NCI-H446 (cell line): ENCODE data around the gene CSF2.

ENCODE experiments used
- DNase-seq, 2 experiments: peaks; one replicate each; lab custom pipeline; 2025; lab: John Stamatoyannopoulos, UW

CSF2 gene

DNA sequence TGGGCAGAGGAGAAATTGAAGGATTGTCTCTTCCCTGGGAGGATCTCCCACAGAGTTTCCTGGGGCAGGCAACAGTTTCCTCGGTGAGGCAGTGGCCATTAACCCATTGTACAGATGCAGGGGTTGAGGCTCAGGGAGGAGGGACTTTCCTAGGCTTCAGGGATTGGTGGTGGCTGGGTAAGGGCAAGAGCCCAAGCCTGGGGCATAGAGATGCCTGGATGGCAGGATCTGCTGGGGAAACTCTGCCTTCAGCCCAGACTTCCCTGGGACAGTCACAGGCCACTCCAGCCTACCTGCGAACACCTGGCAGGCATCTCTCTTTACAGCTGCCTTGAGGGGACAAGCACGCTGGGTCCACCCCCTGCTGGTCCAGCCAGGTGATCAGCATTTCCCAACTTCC lies 3.6 kb upstream of the CSF2 start:
- DNase-seq = no peak

DNA sequence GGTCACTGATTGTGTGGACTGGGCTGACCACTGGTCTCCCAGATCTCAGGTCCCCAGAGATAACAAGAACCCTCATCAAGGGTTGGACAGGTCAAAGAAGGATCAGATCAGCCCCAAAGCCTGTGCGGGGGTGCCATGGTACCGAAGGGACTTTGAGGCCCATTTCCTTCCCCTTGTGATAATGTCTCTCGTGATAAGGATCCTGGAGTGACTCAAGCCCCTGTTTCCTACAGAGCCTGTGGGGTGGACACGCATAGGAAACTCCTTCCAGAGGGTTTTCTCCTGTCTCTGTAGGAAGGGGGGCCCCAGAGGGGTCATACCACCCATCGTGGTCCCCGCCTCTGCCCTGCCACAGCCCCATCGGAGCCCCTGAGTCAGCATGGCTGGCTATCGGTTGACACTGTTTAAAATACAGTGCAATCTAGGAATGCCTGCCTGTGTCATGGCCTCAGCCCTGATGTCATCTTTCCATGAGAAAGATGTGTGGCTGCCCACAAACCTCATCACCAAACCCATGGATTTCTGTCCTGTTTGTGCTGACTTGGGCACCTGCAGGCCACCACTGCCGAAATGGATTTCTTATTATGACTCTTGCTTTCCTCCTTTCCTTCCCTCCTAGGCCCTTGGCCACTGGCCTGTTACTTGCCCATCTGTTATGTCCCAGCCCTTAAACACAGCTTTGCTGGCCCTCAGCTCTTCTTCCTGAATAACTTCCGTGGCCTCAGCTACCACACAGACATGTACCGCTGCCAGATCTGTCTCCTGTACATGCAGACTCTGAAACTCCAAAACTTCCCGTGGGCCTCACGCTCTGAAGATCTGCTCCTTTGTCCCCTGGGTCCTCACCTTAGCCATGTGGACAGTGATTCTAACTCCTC lies 2.9 kb upstream of the CSF2 start:
- no peak for DNase-seq

DNA sequence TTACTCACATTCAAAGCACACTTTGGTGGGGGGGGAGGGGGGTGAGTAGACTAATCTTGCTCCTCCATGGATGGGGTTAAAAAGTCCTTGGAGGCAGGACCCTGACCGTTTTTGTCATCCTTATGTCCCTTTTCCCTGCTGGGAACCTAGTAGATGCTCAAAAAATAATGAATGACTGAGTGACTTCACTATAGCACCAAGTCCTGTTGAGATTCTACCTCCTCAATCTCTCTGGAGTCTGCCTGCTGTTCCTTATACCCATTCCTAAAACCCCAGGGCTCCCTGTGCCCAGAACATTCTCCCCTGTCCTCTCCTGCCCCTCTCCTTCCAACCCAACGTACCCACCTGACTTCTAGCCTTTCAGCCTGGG lies 2.3 kb upstream of the CSF2 start:
- no peak for DNase-seq

DNA sequence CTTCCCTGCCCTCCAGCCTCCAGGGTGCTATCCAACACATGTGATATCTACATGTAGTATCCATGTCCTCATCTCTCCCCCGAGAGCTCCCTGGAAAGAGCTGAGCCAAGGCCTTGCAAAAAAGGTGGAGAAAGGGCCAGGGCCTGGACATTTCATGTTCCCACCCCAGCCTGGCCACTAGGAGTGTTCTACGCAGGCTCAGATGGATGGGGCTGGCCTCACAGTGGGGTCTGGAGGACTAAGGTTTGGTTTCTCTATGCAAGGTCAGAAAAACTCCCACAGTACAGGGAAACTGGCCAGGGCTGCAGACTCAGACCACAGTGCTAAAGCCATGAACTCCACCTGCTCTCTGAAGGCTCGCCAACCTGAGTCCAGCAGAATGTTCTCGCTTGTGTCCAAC lies 1.5 kb upstream of the CSF2 start:
- DNase-seq = no peak

DNA sequence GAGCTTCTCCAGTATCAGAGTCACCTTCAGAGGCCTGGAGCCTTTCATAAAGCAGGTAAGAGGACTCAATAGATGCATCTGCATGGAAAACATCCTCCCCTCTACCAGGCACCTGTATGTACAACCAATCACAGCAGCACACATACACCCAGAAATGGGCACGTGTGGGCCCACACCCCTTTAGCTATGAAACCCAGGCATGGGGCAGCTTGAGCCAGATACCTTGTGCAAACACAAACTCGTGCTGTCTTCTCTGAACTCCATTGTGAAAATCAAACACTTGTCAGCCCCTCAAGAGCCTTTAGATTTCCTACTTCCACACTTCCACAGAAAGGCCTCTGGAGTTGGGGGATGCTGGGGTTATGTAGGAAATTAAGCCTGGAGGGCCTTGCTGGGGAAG lies 1.1 kb upstream of the CSF2 start:
- no peak for DNase-seq

DNA sequence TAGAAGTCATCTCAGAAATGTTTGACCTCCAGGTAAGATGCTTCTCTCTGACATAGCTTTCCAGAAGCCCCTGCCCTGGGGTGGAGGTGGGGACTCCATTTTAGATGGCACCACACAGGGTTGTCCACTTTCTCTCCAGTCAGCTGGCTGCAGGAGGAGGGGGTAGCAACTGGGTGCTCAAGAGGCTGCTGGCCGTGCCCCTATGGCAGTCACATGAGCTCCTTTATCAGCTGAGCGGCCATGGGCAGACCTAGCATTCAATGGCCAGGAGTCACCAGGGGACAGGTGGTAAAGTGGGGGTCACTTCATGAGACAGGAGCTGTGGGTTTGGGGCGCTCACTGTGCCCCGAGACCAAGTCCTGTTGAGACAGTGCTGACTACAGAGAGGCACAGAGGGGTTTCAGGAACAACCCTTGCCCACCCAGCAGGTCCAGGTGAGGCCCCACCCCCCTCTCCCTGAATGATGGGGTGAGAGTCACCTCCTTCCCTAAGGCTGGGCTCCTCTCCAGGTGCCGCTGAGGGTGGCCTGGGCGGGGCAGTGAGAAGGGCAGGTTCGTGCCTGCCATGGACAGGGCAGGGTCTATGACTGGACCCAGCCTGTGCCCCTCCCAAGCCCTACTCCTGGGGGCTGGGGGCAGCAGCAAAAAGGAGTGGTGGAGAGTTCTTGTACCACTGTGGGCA lies 642 bp downstream of the CSF2 start:
- DNase-seq = no peak

DNA sequence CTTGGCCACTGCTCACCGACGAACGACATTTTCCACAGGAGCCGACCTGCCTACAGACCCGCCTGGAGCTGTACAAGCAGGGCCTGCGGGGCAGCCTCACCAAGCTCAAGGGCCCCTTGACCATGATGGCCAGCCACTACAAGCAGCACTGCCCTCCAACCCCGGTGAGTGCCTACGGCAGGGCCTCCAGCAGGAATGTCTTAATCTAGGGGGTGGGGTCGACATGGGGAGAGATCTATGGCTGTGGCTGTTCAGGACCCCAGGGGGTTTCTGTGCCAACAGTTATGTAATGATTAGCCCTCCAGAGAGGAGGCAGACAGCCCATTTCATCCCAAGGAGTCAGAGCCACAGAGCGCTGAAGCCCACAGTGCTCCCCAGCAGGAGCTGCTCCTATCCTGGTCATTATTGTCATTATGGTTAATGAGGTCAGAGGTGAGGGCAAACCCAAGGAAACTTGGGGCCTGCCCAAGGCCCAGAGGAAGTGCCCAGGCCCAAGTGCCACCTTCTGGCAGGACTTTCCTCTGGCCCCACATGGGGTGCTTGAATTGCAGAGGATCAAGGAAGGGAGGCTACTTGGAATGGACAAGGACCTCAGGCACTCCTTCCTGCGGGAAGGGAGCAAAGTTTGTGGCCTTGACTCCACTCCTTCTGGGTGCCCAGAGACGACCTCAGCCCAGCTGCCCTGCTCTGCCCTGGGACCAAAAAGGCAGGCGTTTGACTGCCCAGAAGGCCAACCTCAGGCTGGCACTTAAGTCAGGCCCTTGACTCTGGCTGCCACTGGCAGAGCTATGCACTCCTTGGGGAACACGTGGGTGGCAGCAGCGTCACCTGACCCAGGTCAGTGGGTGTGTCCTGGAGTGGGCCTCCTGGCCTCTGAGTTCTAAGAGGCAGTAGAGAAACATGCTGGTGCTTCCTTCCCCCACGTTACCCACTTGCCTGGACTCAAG lies 1.5 kb downstream of the CSF2 start:
- DNase-seq = no peak

DNA sequence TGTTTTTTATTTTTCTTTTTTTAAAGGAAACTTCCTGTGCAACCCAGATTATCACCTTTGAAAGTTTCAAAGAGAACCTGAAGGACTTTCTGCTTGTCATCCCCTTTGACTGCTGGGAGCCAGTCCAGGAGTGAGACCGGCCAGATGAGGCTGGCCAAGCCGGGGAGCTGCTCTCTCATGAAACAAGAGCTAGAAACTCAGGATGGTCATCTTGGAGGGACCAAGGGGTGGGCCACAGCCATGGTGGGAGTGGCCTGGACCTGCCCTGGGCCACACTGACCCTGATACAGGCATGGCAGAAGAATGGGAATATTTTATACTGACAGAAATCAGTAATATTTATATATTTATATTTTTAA lies 2.1 kb downstream of the CSF2 start:
- DNase-seq = no peak

DNA sequence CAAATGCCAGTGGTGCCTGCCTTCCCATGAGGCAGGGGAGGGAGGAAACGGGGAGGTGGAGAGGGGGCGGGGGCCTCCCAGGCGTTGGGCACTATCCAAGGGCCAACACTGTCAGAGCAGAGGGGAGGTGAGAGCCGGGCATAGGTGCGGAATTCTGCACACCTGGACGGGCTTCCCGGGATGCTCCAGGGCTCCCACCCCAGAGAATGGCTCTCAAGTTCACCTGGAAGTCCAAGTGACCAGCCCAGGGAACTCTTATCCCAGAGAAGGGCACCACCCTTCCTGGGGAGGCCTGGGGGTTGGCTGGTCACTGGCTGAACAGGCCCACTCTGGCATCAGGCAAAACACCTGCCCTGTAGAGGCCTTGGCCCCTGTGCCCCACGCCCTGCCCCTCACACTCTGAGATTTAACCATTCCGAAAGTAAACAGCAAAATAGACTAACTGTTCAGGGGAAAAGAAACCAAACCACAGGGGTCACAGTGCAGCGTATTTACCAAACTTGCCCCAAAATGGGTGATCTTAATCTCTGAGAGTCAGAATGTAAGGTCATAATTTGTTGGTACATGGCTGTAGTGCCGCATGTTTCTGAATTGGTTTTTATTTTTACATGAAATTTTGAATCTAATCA lies 2.7 kb downstream of the CSF2 start:
- no peak for DNase-seq

DNA sequence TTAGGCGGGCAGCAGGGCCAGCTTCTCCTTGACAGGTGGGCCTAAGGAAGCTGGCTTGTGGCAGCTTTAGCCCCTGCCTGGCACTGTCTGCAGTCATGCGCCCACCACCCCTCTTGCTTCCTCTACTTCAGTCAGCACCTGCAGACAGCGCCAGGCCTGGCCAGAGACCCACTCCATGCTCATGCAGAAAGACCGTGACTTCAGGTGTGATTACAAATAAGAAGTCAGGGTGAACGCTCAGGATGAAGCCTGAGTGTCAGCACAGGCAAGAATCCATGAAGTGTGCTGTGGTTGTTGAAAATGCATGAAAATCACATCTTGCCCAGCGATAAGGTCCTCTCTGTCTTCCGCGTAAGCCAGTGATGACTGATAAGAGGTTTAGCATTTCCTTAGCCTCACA lies 3.4 kb downstream of the CSF2 start:
- DNase-seq = no peak

DNA sequence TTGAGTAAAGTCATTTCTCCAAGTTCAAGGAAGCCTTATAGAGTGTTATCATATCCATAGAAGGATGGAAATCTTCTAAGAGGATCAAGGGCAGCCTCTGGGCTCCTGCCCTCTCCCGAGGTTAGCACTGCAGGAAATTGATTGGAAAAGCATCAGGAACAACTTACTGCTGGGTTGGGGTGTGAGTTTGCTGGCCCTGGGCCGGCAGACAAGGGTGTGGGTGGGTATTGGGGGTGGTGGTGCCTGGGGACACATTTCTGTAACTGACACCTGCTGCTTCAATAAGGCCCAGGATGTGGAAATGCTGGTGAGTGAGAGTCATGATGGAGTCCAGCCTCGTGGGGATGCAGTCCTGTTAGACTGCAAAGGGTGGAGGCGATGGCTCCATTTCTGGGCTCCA lies 5.5 kb downstream of the CSF2 start:
- DNase-seq = no peak

DNA sequence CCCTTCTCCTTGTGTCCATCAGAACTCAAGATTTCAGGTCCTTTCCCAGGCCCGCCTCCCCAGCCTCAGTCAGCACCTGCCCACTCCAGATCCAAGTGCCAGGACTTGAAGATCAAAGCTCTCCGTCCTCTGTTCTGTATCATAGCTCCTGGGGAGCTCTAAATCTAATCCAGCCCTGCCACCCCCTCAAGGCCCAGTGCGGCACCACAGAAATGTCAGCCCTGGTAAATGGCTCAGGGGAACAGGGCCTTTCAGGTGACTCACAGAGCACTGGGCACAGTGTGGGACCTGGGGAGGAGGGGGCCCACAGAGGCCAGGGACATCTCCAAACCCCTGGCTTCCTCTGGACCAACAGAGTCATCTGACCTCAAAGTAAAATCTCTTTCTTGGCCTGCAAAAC lies 6.0 kb downstream of the CSF2 start:
- no peak for DNase-seq

DNA sequence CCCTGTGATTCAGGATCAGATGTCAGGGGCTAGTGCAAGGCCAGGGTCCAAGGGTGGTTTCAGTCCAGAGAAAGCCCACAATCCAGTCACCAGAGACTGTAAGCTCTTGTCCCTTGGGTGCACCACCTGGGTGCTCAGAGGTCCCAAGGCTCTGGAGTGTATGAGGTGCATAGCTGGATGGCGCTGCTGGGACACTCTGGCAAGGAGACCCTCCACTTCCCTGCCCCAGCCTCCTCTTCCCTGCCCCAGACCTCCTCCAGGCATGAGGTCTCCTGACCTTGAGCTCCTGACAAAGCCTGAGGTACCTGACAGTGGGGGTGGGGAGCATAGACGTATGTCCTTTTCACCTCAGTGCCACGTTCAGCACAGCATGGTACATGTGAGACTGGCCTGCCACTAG lies 7.0 kb downstream of the CSF2 start:
- no peak for DNase-seq

DNA sequence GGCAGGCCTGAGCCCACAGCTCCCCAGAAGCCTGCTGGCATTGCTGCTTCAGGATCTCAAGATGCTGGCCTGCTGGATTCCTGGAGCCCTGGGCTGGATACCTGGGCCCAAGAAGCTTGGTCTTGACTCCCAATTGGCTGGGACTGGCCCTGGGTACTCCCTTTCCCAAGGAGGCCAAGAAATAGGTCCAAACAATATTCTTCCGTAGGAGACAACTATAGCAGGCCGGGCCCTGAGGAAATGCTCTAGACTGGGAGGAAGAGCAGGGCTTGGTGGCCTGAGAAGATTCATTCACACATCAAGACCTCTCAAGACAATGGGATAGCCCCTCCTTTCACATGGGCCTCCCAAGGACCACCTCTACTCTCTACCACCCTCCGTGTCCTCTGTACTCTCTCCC lies 7.9 kb downstream of the CSF2 start:
- no peak for DNase-seq

DNA sequence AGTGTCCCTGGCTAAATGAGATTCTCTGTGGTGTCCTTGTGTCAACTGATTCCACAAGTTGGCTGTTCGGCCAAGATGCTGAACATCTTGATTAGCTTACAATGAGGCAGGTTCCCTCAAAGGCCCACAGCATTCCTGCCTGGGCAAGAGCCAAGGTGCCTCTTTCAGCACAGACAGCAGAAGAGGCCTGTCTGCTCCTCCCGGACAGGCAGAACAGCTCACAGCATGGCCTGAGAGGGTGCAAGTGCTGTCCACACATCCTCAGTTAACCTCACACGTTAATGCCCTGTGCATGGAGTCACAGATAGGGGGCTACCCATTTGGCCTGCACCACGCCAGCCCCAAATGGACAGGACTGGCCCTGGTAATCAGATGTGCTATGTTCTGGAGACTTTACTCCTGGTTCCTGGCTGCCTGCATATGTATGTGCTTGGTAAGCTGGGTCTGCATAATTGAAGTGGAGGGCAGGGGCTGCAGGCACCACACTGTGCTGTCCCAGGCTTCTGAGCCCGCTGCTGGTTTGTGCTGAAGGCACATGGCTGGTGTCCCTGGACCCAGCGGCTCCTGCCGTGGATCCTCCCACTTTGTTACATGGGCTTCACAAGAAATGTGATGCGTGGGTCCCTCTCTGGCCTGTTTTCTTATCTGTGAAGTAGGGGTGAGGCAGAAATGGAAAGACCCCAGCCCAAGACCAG lies 8.9 kb downstream of the CSF2 start:
- no peak for DNase-seq

DNA sequence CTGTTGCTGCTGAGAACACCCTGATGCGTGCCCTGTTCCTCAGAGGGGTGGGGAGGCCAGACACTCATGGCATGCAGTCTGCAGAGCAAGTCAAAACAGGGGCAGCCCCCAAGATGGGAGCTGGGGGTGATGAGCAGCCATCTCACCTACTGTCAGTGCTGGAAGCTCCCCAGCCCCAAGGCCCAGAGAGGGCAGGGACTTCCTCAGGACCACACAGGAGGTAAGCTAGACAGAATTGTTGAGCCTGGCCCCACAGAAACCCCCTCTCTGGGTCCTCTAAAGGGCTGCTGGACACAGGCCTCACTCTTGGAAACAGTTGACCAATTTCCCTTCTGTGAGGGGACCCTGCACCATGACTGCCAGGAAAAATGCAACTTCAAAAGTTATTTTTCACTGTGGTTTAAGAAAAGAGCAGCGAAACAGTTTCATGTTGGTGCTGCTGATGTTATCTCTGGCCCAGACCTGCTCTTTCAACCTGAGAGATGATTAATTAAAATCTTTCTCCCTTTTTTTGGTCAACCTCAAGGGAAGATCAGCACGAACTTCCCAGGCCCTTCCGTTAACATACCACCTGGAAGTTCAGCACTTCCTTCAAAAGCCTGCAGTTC lies 9.6 kb downstream of the CSF2 start:
- no peak for DNase-seq

DNA sequence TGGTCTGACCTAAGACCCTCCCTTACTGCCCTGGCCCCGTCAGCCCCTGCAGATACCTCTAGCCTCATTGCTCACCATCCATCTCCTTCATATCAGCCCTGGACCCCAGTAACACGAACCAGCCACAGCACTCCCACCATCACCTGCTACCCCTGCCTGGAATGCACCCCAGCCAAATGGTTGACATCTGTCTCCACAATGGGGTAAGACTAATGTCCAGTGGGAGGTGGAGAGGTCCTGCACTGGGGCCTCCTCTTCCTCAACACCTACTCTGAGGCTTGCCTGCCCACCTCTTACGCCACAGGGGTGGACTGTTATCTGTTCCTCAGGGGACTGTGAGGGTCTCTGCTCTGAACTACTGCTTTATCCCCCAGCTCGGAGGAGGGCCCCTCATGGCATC lies 12.1 kb downstream of the CSF2 start:
- no peak for DNase-seq

DNA sequence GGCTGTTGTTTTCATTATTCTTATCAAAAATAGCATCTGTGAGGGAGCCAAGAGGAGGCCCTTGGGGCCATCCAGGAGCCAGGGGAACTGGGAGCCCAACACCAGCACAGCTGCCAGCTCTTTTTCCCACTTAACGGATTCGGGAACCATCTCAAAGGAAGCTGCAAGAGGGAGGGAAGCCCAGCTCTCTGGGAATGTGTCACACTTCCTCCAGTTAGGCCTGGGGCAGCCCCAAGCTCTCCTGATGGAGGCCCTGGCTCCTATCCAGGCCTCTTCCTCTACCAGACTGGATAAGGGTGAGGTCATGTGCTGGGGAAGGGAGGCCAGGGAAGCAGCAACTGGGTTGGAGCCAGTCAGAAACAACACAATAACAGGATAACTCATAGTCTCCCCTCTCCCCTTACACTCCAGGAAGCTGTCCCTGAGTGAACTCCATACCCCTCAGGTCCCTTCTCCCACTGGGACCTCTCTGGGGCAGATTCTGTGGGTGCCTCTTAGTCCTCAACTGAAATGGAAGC lies 12.7 kb downstream of the CSF2 start:
- peak; percentile 93 to 97 for DNase-seq

DNA sequence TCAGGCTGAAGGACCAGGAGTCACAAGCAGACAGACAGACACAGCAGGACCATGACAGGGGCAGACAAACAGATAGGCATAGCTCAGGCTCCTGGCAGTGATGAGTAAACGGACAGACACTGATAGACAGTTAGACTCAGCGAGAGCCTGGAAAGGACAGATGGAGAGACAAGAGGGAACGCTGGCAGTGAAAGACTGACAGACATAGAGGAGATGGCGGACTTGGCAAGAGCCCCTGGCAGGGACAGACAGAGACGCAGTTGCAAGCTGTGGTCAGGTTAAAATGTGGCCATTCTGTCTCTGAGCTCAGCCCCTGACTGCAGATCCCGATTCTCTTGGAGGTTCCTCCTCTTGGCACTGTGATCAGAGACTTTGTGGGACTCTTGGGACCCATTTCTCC lies 13.6 kb downstream of the CSF2 start:
- peak; percentile 77 to 93 for DNase-seq

DNA sequence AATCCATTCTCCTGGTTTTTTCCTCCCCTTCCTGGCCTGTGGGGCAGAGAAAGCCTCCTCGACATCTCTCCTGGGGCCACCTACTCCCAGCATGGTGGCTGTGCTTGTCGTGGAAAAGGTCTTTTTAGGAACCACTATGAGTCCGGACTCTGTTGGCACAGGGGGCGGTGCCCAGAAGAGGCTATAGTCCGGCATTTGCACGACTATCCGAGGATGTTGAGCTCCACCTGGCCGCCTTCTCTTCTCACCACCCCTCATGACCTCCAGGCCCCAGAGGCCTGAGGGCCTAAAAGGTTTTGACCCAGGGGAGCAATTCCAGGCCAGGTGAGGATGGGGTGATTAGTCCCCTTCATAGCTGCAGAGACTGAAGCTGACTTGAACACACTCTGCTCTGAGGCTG lies 14.1 kb downstream of the CSF2 start:
- DNase-seq = no peak

DNA sequence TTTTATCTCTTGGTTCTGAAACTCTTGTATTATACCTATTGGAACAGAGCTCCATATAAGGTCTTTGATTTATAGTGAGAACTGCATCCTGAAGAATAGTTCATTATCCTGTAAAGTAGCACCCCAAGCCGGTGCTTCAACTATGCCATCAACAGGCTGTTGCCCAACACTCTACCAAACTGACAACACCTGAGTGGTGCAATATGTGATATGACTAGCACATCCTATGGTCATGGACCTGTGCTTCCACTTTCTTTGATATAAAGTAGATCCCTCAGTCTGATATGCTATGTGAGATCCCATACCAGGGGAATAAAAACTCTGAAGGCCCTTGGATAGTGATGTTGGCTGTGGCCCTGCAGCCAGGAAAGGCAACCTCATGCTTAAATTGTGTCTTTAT lies 15.8 kb downstream of the CSF2 start:
- DNase-seq = no peak
